OCI-LY7 (cell line): ENCODE data around the gene WNT1.

ENCODE experiments used
- EZH2phosphoT487 ChIP-seq: fragments of 200-600 bp; sonication (generic); IDR thresholded peaks from 2 replicates; pipeline ENCODE4 v1.6.1; 2018; ENCODE audit warnings: low read depth, borderline replicate concordance, mild to moderate bottlenecking, mixed run types, antibody characterized with exemption, low read length, moderate library complexity, mixed read lengths
- TF ChIP-seq, protein P1 (sequence below): fragments of 200-600 bp; sonication (generic); conservative IDR thresholded peaks from 2 replicates; pipeline ENCODE4 v1.5.1; 2014; ENCODE audit warnings: mild to moderate bottlenecking, antibody characterized with exemption, low read length, moderate library complexity, mixed read lengths

- TF ChIP-seq, protein P1, sequence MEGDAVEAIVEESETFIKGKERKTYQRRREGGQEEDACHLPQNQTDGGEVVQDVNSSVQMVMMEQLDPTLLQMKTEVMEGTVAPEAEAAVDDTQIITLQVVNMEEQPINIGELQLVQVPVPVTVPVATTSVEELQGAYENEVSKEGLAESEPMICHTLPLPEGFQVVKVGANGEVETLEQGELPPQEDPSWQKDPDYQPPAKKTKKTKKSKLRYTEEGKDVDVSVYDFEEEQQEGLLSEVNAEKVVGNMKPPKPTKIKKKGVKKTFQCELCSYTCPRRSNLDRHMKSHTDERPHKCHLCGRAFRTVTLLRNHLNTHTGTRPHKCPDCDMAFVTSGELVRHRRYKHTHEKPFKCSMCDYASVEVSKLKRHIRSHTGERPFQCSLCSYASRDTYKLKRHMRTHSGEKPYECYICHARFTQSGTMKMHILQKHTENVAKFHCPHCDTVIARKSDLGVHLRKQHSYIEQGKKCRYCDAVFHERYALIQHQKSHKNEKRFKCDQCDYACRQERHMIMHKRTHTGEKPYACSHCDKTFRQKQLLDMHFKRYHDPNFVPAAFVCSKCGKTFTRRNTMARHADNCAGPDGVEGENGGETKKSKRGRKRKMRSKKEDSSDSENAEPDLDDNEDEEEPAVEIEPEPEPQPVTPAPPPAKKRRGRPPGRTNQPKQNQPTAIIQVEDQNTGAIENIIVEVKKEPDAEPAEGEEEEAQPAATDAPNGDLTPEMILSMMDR: no peak
- TF ChIP-seq EZH2phosphoT487: no peak
Measured at GRCh38 chr12:49008943-49009342, 30.8 kb downstream of the WNT1 start.
